Activated naive CD4-positive, alpha-beta T cell treated with anti-CD3 and anti-CD28 coated beads, Interleukin-2, amount 50 U/mL, for 24 hours (primary cell): ENCODE results near the gene C4B.
"Not testable (repeated sequence)": the region's sequence is repeated elsewhere in the genome, so short reads cannot be mapped to it uniquely, and the experiment has no call there.

Experiments
- H3K27ac Mint-ChIP-seq: one replicate; pipeline ENCODE4 v1.8.0; 2021; ENCODE audit warnings: mild to moderate bottlenecking, mixed read lengths
- H3K27me3 Mint-ChIP-seq: one replicate; pipeline ENCODE4 v1.8.0; 2021; ENCODE audit warnings: mixed read lengths
- H3K36me3 Mint-ChIP-seq: one replicate; pipeline ENCODE4 v1.8.0; 2021; ENCODE audit warnings: mixed read lengths
- H3K4me1 Mint-ChIP-seq: one replicate; pipeline ENCODE4 v1.8.0; 2021; ENCODE audit warnings: mixed read lengths
- H3K4me3 Mint-ChIP-seq: one replicate; pipeline ENCODE4 v1.8.0; 2021; ENCODE audit warnings: mild to moderate bottlenecking, mixed read lengths
- H3K9me3 Mint-ChIP-seq: one replicate; pipeline ENCODE4 v1.8.0; 2021; ENCODE audit warnings: mixed read lengths

The C4B gene

GRCh38 chr6:32040299-32041049 lies 25.9 kb downstream of the C4B start:
- not testable (repeated sequence) for H3K9me3 Mint-ChIP-seq, H3K27ac Mint-ChIP-seq, H3K27me3 Mint-ChIP-seq, H3K36me3 Mint-ChIP-seq, H3K4me3 Mint-ChIP-seq
- peaks cover 12% of the 10 kb centered on the region for H3K4me1 Mint-ChIP-seq

- not testable (repeated sequence) for H3K9me3 Mint-ChIP-seq, H3K27me3 Mint-ChIP-seq, H3K4me3 Mint-ChIP-seq, H3K27ac Mint-ChIP-seq, H3K36me3 Mint-ChIP-seq
- peaks cover 12% of the 10 kb centered on the region for H3K4me1 Mint-ChIP-seq
Measured at GRCh38 chr6:32041050-32041321, 26.4 kb downstream of the C4B start.

- not testable (repeated sequence) for H3K27ac Mint-ChIP-seq, H3K36me3 Mint-ChIP-seq, H3K27me3 Mint-ChIP-seq, H3K9me3 Mint-ChIP-seq, H3K4me3 Mint-ChIP-seq
- H3K4me1 Mint-ChIP-seq, result peaks cover 12% of the 10 kb centered on the region
Measured at GRCh38 chr6:32041385-32041784, 26.8 kb downstream of the C4B start.

DNA sequence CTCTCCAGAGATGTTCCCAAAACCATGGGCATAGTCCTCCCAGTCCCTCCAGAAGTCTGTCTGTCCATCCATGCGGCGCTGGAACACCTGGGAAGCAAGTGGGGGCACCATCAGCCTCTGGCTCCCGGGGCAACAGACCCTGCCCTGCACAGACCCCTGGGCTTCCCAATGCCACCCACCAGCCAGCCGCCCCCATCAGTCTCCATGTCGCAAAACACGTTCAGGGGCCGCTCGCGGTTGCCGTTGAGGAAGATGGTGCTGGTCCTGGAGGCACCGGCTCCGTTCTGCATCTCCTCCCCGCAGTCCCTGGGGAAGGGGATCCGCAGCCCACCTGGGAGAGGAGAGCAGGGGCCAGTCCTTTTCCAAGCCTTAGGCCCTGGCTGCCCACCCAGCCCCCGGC lies 27.7 kb downstream of the C4B start:
- not testable (repeated sequence) for H3K27me3 Mint-ChIP-seq, H3K4me1 Mint-ChIP-seq, H3K4me3 Mint-ChIP-seq, H3K9me3 Mint-ChIP-seq, H3K36me3 Mint-ChIP-seq, H3K27ac Mint-ChIP-seq

- not testable (repeated sequence) for H3K4me1 Mint-ChIP-seq, H3K9me3 Mint-ChIP-seq, H3K27me3 Mint-ChIP-seq, H3K27ac Mint-ChIP-seq, H3K36me3 Mint-ChIP-seq, H3K4me3 Mint-ChIP-seq
Measured at GRCh38 chr6:32043589-32044380, 29.2 kb downstream of the C4B start.

DNA sequence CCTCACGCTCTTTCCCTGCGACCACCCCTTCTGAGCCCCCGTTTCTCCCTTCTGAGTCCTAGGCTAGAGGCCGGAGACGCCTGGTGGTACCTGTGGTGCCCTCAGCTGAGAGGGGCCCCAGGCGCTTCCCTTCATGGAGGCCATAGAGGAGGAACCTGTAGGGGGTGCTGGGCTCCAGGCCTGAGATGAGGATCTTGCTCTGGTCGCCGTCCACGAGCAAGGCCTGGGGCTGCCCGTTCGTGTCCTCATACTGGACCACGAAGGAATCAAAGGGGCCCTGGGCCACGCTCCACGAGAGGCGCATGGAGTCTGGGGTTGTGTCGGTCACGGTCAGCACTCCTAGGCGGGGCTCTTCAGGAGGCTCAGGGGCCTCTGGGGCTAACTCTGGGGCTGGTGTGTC lies 30.3 kb downstream of the C4B start:
- H3K9me3 Mint-ChIP-seq, H3K27me3 Mint-ChIP-seq, H3K4me1 Mint-ChIP-seq, H3K36me3 Mint-ChIP-seq, H3K27ac Mint-ChIP-seq, H3K4me3 Mint-ChIP-seq: not testable (repeated sequence)

DNA sequence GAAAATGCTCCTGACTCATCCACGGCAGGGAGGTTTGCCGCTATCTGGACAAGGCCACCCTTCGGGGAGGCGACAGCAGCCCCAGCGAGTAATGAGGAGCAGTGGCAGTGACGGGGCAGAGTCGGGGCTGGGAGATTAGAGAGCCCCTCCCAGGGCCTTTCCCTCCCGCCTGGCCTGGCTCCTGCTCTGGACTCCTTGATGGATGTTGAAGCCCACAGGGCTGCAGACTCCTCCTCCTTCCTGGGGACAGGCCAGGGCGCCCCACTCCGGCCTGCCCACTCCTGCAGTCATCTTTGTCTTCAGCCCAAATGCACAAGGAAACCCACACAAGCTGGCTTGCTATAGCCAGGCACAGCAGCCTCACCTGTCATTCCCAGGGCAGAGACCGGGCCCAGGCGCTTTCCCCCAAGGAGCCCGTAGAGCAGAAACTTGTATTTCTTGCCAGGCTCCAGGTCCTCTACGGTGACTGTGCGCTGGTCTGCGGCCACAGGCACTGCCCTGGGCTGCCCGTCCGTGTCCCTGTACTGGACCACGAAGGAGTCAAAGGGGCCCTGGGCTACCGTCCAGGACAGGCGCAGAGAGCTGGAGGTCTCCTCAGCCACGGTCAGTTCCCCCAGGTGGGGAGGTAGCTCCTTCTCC lies 31.3 kb downstream of the C4B start:
- Mint-ChIP-seq H3K4me1 (peaks cover 6% of the 10 kb centered on the region), H3K9me3 (no peaks in the 10 kb centered on the region), H3K27ac (no peak overlapping the region), H3K4me3 (no peak overlapping the region), H3K36me3 (no peaks in the 10 kb centered on the region), H3K27me3 (no peaks in the 10 kb centered on the region)

DNA sequence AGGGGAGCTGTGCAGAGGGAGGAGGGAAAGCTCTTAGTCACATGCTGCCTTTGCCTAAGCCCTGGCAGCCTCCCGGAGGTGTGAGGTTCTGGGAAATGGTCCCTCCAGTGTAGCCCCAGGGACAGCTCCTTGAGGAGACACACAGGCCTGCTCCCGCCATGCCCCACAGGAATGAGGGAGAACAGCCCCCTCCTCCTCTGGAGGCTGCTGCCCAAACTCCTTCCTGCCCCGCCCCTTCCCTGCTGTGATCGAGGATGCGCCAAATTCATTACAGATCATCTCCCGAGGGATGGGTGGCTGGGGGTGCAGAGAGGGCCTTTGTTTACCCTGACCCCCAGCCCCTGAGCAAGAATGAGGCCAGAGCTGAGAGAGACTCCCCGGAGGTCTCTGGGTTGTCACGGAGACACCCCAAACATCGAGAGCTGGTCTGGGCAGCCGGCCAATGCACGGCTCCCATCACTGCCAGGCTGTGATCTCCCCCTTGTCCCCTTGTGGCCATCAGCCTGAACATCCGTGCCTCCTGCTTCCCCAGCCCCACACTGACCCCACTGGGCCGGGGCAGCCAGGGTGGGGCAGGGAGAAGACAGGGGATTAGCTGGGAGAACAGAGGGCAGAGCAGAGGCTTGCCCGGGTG lies 32.0 kb downstream of the C4B start:
- H3K36me3 Mint-ChIP-seq, result no peaks in the 10 kb centered on the region

DNA sequence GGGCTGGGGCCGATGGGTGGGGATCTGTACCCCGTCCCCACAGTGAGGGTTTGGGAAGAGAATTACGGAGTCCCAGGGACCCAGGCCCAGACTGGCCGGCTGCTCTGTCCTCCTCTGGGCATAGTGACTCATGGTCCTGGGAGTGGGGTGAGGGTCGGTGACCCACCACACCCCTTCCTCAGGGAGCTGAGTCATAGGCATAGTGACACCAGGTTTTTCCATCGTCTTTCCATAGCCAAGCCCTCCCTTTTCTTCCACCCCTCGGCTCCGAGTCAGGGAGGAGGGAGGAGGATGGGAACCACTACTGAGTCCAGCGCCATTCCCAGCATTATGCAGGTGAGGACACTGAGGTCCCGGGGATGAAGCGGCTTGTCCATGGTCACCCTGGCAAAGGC lies 32.5 kb downstream of the C4B start:
- peaks cover 6% of the 10 kb centered on the region for H3K4me1 Mint-ChIP-seq
- no peaks in the 10 kb centered on the region for H3K9me3 Mint-ChIP-seq
- H3K27me3 Mint-ChIP-seq, result no peaks in the 10 kb centered on the region
- peaks cover 1% of the 10 kb centered on the region for H3K36me3 Mint-ChIP-seq
- no peak overlapping the region for H3K4me3 Mint-ChIP-seq
- H3K27ac Mint-ChIP-seq, result no peak overlapping the region

More for the DNA sequence above, 32.0 kb downstream of the C4B start:
- no peak overlapping the region for H3K27ac Mint-ChIP-seq
- H3K4me3 Mint-ChIP-seq, result no peak overlapping the region
- H3K27me3 Mint-ChIP-seq, result no peaks in the 10 kb centered on the region
- no peaks in the 10 kb centered on the region for H3K9me3 Mint-ChIP-seq
- peaks cover 6% of the 10 kb centered on the region for H3K4me1 Mint-ChIP-seq

GRCh38 chr6:32047539-32047854 lies 32.9 kb downstream of the C4B start:
- peaks cover 1% of the 10 kb centered on the region for H3K36me3 Mint-ChIP-seq
- H3K27me3 Mint-ChIP-seq, result no peaks in the 10 kb centered on the region
- peaks cover 6% of the 10 kb centered on the region for H3K4me1 Mint-ChIP-seq
- no peak overlapping the region for H3K4me3 Mint-ChIP-seq
- no peak overlapping the region for H3K27ac Mint-ChIP-seq
- no peaks in the 10 kb centered on the region for H3K9me3 Mint-ChIP-seq

- Mint-ChIP-seq H3K27ac (no peak overlapping the region), H3K27me3 (no peaks in the 10 kb centered on the region), H3K9me3 (no peaks in the 10 kb centered on the region), H3K4me3 (no peak overlapping the region), H3K36me3 (peaks cover 1% of the 10 kb centered on the region), H3K4me1 (peaks cover 6% of the 10 kb centered on the region)
Measured at GRCh38 chr6:32047855-32048766, 33.5 kb downstream of the C4B start.

- not testable (repeated sequence) for H3K27ac Mint-ChIP-seq, H3K36me3 Mint-ChIP-seq, H3K27me3 Mint-ChIP-seq, H3K4me1 Mint-ChIP-seq, H3K9me3 Mint-ChIP-seq, H3K4me3 Mint-ChIP-seq
Measured at GRCh38 chr6:32049149-32049548, 34.6 kb downstream of the C4B start.

- H3K4me3 Mint-ChIP-seq, H3K36me3 Mint-ChIP-seq, H3K27ac Mint-ChIP-seq, H3K9me3 Mint-ChIP-seq, H3K4me1 Mint-ChIP-seq, H3K27me3 Mint-ChIP-seq: not testable (repeated sequence)
Measured at GRCh38 chr6:32049736-32050135, 35.1 kb downstream of the C4B start.

- H3K36me3 Mint-ChIP-seq, result peaks cover 1% of the 10 kb centered on the region
- H3K9me3 Mint-ChIP-seq, result no peaks in the 10 kb centered on the region
- H3K4me3 Mint-ChIP-seq, result no peak overlapping the region
- peaks cover 6% of the 10 kb centered on the region for H3K4me1 Mint-ChIP-seq
- H3K27me3 Mint-ChIP-seq, result no peaks in the 10 kb centered on the region
- no peak overlapping the region for H3K27ac Mint-ChIP-seq
Measured at GRCh38 chr6:32050562-32050961, 36.0 kb downstream of the C4B start.

DNA sequence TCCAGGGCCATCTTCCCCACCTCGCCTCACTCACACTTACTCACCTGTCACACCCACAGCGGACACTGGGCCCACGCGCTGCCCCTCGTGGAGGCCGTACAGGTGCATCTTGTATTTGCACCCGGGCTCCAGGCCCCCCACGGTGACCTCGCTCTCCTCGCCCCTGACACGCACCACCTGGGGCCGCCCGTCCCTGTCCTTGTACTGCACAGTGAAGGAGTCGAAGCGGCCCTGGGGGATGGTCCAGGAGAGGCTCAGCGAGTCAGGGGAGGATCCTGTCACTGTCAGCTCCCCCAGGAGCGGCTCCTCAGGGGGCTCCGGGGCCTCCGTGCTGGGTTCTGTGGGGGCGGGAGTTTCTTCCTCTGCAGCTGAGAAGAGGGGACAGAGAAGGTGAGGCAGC lies 38.0 kb downstream of the C4B start:
- H3K36me3 Mint-ChIP-seq, H3K27ac Mint-ChIP-seq, H3K9me3 Mint-ChIP-seq, H3K4me1 Mint-ChIP-seq, H3K27me3 Mint-ChIP-seq, H3K4me3 Mint-ChIP-seq: not testable (repeated sequence)
